Fibroblast of peridontal ligament (primary cell): ENCODE results near the gene ELFN1.

Experiments used
- DNase-seq: peaks from one replicate; pipeline ENCODE4 v3.0.0-alpha.2; 2010; ENCODE audit errors: extremely low read depth

Gene ELFN1

DNA sequence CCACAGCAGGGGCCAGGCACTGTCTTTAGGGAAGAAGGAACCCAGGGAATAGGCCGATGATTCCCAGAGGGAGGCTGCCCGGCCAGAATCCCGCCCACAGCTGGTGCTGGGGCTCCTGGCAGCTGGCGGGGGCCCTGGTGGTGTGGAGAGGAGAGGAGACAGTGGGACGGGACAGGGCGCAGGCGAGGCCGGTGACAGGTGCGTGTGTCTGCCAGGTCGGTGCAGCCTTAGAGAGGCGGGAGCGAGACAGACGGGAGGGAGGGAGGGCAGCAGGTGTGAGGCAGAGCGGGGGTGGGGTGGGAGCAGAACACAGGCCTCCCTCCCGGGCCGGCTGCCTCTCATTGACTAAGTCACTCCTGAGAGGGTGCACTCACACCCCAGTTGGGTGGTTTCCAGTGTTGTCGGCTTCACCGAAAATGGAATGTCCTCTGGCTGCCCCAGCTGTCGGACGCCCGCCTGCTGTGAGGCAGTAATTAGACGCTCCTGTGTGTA is 55.2 kb downstream of the ELFN1 start:
- no peak for DNase-seq

DNA sequence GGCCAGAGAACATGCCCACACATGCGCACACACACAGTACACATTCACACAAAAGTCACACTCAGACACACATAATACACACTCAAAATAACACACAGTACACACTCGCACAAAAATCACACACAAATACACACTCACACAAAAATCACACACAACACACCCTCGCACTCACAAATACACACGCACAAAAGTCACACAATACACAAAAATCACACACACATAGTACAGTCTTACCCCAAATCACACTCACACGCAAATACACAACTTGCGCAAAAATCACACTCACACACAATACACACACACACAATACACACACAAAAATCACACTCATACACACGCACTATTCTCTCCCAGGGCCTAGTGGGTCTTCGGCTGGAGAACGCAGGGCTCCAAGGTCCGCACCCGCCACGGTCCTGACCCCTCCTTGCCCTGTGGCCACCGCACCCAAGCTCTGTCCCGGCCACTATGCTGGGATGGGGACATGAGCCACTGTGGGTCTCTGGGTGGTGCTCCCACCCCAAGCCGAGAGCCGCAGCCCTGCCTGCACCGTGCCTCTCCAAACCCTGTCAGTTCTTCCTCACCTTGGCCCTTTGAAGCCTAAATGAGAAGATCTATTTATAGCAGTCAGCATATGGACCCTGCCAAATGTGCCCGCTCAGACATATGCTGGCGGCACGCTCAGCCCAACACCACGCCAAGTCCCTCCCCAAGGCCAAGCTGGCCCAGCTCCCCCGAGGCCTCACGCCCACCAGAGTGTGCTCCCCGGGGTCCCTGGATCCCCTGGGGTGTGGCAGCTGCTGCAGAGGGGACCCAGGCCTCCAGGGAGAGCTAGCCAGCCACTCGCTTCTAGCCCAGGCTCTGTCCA is 55.9 kb downstream of the ELFN1 start:
- no peak for DNase-seq

DNA sequence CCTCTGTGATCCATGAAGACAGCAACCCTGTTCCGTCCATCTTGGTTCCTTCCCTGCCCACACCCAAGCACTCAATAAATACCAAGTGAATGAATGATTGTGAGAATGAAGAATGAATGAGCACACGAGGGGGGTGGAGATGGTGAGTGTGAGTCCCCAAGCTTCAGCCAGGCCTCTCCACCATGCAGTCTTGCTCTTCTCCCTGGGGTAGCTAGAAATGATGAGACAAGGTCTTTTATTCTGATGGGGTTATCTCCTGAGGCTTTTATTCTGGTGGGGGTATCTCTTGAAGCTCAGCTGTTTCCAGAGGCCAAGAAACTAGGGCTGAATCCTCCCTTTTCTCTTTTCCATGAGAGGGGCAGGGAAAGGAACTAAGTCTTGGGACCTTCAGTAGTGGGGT is 57.0 kb downstream of the ELFN1 start:
- DNase-seq: no peak

DNA sequence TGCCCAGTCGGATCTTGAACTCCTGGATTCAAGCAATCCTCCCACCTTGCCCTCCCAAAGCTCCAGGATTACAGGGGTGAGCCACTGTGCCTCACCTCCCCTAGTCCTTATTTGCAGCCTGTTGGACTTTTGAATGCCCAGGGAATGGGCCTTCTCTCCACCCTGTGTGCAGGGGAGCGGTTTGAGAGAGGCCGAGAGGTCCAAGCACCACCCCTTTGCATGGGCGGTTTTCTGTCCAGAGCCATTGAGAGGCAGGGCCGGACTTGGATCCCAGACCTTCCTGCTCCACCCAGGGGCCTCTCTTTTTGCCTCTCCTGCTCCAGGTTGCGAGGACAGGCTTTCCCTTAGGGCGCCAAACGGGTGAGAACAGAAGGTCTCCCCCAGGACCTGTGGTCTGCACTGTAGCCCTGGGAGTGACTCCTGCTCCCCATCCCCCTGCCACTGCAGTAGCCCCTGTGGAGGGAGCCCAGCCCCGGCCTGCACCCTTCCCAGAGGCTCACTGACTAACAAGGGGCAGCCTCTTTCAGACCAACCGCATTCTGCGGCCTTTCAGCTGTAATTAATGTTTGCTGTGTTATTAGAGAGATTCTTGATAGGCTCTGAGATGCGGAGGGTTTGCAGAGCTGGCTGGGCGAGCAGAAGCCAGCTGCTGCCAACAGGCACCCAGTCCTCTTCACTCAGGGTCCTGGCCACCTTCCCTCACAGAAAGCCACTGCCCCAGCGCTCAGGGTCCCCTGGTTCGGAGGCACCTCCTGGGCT is 57.9 kb downstream of the ELFN1 start:
- DNase-seq: no peak

DNA sequence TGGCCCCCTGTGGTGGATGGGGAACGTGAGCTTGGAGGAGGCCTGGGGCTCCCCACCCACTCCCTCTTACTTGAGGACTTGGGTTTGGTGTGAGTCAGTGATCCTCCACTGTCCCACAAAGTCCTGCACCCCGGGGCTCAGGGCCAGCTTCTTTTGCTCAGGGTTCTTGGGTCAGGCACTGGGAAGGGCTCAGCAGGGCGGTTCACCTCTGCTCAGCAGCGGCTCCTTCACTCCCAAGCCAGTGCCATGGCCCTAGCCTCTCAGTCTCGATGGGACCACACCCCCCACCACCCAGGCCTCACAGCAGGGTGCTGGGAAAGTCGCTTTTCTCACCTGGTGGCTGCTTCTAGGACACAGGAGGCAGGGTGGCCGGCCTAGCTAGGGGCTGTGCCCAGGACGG is 59.1 kb downstream of the ELFN1 start:
- DNase-seq: no peak

DNA sequence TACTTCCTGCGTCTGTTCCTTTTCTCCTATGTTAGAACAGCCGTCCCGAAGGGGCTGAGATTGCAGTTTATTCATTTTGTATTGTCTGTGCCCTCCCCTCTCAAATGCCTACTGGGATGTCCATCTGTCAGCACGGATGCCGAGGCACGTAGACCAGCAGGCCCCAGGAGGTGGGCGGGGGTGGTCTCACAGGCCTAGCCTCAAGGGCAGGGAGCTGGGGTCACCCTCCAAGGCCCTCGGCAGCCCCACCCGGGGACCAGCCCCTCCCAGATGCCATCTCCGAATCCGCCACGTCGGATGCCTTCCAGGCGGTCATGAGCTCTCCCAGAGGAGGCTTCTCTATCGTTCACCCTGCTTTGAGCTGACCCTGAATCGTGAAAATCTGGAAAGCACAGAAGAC is 59.7 kb downstream of the ELFN1 start:
- no peak for DNase-seq

DNA sequence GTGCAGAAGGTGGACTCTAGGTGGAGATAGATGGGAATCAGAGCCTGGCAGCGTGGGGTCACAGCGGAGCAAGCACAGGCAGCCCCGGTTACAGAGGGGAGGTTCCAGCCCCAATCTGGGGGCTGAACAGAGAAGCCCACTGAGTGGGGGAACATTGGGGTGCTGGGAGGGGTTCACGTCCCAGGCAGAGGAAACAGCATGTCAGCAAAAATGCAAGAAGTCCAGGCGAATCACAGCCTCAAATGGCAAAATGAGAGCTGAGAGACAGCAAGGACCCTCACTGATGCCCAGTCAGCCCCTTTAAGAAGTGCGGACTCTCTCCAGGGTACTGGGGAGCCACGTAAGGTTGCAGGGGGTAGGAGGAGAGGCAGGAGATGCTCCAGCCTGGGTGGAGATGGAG is 62.0 kb downstream of the ELFN1 start:
- DNase-seq: no peak

DNA sequence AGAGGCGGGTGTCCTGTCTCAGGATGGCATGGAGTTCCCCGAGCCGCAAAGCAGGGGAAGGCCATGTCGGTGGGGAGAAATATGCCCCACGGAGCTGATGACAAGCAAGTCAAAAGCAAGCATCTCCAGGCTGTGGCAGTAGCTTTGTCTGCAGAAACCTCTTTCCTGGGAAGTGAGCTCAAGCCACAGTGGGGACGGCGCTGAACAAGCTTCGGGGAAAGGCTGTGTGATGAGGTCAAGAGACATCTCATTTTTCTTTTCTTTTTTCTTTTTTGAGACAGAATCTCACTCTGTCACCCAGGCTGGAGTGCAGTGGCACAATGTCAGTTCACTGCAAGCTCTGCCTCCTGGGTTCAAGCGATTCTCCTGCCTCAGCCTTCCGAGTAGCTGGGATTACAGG is 62.6 kb downstream of the ELFN1 start:
- no peak for DNase-seq

DNA sequence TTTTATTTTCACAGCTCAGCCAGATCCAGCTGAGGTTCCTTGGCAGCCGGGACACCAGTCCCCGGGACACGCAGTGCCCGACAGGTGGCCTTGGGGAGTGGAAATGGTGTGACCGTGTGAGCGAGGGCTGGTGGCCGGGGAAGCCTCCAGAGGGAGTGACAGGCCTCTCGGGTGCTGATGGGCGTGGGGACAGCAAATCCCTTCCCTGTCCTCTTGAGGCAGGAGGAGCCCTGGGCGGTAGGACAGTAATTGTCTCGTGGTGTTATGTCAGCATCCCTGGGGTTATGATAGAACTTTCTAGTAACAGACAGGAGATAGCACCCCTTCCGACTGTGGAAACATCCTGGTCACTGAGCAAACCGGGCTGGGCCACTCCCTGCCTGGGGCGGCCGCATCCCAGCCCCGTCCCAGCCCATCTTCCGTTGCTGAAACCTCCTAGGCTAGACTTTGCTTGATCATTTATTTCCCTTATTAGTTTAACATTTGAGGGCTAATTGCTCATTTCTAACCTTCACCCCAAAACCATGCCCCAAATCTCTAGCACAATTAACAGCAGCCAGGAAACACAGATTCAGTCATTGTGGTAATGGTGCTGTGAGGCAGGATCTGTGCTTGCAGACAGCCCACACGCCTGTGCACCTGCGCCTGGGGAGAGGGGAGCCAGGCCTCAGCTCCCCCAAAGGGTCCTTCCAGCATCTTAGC is 63.3 kb downstream of the ELFN1 start:
- DNase-seq: no peak

DNA sequence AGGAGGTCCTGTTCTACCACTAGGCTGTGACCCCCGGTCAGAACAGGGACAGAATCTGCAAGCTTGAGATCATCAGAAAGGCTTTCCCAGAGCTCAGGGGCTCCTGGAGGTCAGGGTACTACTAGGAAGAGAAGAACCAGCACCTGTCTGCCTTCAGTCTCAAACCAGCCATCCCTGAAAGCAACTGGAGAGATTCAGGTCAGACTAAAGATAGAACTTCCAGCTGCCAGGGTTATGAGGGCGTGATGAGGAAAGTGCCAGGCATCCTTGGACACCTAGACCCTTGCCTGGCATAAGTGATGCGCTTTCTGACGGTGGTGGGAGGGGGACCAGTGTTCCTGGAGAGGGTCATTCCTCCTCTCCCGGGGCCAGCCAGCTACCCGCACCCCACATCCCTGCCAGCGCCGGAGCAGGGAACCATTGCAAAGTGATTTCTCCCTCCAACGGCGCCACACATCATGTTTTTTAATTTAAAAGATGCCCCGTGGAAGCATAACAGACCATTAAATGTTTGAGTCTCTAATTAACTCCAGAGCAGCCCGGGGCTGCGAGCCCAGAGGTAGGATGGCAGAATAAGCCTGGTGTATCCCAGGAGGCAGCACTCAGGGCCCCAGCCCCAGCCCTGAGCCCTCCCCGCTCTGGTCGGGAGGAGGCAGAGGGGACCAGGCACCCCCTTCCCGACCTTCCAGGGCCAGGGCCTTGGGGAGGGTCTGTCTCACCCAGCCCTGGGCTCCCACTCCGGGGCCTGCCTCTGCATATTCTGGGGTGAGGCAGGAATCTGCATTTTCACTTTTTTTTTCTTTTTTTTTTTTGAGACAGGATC is 64.0 kb downstream of the ELFN1 start:
- DNase-seq: no peak

DNA sequence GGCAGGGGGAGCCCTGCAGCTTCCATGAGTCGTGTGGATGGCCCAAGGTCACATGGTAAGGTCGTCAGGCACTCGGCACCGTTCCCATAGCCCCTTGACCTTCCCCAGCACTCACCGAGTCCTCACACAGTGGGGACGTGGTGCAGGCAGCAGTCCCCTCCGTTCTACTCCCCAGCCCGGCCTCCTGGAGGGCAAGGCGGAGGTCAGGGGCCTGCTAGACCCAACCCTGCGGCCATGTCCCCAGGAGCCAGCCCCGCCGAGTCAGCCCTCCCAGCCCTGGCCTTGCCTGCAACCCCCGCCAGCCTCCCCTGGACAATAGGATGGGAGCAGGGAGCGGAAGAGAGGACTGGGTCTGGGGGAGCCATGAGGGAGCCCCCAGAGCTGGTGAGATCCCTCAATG is 65.2 kb downstream of the ELFN1 start:
- DNase-seq: no peak

DNA sequence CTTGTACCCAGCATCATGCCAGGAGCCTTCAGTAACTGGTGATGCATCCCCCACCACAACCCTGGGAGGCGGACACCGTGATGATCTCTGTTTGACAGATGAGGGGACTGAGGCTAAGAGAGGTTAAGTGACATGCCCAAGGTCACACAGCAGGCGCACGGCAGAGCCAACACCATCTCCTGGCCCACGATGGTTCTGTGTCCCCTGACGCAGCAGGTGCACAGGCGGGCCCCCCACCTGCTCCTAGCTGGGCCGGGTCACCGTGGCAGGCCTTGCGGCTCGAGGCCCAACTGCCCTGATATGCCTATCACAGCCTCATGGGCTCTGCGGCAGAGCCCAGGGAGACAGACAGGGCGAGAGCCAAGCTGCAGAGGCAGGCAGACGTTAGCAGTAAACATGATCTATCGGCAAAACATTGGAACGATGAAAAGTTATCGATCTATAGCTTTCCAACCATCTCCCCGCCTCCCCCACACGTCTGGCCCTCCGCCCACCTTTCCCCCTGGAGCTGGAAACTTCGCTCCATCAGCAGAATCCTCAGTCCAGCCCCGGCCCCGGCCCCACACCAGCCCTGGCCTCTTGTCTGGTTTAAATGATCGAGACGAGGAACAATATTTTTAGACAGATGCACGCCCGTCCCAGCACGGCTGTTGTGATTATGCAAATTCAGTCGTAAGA is 65.9 kb downstream of the ELFN1 start:
- no peak for DNase-seq

DNA sequence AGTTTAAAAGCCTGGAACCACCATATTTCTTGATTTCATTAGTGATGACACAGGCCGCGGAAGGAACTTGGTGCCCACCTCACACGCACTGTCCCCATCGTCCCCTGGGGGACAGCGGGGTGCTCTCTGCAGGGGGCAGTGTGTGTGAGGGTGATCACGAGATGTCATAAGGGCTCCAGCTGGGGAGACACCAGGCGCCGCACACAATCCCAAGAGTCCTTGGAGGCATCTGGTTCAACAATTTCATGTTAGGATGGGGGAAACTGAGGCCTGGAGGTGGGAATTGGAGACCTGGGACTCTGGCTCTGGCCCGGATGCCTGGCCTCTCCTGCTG is 66.4 kb downstream of the ELFN1 start:
- no peak for DNase-seq

DNA sequence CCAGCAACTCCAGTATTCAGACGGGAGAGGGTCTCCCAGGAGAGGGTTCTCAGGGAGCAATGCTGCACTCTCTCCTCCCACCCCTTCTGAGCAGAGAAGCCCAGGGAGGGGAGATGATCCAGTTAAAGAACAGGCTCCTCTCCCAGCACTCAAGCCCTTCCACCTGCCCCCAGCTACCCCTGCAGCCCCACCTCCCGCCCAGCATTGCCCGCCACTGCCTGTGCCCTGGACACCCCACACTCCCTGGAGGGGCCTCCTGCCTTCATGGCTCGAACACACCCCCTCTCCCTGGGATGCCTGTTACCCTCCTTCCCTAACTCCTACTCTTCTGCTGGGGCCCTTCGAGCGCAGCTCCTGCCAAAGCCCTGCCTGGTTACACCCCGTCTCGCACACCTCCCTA is 66.8 kb downstream of the ELFN1 start:
- DNase-seq: no peak

DNA sequence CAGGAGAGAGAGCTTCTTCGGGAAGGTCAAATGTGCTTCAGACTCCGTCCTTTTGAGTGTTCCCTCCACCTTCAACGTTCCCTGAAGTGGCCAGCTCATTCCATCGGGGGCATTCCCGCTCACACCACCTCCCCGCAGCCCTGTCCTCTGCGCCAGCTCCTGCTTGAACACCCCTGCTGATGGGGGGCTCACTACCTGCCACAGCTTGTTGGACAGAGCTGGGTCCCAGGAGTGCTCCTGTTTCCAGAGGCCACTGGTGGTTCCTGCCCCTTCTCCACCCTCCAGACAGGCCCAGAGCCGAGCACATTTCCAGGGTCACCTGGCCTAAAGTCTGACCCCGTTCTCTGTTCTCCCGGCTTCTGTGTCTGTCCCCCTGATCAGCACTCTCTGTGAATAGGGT is 67.4 kb downstream of the ELFN1 start:
- DNase-seq: no peak

DNA sequence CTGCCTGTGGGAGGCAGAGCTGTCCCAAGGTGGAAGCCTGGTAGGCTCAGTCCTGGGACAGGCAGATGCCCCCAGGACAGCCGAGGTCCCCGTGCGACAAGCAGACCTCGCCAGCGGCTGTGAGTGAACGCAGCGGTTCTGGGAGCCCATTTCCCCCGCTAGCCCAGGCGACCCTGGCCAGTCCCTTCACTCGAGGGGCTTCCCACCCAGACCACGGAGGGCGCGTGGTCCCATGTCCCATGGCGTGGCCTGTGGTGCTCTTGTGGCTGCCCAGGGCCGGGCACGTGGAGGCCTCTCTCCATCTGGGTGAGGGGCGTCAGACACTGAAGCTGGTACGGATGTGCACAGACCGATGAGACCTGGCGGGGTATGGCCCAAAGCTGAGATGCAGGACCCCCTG is 67.9 kb downstream of the ELFN1 start:
- no peak for DNase-seq

DNA sequence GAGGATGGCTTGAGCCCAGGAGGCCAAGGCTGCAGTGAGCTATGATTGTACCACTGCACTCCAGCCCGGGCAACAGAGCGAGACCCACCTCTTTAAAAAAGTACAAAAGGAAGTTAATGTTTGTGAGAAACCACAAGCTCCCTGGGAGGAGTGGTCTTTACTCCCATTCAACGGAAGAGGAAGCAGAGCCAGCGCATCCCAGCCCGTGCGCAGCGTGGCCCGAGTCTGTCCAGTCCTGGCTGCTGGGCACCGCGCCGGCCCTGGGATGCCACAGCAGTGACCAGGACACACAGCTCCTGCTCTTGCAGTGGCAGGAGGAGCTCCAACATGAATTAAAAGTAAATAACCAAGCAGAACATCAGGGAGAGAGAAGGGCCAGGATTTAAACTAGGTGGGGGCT is 68.4 kb downstream of the ELFN1 start:
- no peak for DNase-seq

DNA sequence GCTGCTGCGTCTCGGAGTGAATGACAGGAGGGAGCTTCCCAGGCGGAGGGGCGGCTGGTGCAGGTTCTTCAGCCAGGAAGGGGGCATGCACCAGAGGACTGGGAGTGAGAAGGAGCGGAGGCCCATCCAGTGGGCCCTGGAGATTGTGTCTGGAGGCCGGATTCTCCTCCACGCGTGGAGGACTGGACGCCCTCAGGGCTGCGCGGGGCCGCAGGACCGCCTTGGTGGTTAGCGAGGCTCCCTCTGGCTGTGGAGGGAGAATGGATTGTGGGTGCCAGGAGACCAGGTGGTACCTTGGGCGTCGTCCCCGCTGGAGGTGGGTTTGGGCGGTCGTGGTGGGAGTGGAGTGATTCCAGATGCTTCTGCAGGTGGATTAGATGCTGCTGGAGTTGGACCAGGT is 68.9 kb downstream of the ELFN1 start:
- DNase-seq: no peak

DNA sequence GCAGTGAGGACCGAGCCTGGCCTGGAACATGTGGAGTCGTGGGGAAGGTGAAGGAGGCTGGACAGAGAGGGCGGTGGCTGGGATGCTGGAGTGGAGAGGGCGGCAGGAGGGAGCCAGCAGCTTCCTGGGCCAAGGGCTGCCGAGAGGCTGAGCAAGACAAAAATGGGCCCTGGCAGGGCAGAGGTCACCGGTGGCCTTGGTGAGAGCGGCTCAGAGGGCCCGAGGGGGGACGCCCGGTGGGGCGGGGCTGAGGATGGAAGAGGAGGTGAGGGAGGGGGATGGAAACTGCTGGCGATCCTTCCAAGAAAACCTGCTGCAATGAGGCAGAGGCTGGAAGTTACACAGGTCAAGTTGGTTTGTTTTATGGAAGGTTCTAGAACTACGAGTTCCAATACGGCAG is 69.5 kb downstream of the ELFN1 start:
- DNase-seq: no peak

DNA sequence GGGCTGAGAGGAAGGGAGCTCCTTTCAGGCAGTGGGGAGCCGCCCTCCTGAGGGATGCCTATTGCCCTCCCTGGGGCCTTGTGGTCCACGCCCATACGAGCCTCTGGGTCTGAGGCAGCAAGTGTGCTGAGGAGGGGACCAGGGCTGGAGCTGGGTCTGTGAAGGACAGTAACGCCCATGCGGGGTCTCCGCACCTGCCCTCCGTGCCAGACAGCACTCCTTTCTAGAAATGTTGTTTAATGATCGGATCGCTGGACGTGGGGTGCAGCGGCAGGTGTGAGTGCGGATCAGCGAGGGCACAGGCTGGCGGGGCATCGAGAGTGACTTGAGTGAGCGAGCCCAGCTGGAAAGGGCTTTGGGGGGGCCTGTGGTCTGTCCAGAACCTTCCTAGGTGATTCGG is 70.1 kb downstream of the ELFN1 start:
- DNase-seq: no peak

DNA sequence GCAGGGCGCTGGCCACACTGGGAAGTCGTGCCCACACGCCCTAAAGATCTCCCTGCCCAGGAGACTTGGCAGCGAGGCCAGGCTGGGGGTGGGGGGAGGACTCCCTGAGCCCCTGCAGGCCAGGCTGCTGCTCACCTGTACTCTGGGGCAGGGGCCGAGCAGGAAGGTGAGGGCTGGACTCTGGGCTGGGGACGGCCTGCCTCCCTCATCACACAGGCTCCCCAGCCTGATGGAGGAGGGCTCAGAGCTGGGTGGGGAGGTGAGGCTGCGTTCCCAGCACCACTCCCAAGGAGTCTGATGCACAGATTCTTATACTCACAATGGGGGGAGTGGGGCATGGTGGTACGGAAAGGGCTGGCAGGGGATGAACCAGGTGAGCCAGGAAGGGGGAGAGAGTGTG is 71.2 kb downstream of the ELFN1 start:
- no peak for DNase-seq
